Adipose tissue (tissue), 3 donors: ENCODE data around the gene GRK4. TPM values are rescaled to one million over a fixed set of nuclear protein-coding genes. Genes with fewer than 3 reads are reported as not detected.
"Not testable (repeated sequence)": the region's sequence is repeated elsewhere in the genome, so short reads cannot be mapped to it uniquely, and the experiment has no call there.

Source experiments
- H3K27ac ChIP-seq: one replicate; pipeline ENCODE4 v1.5.1; 2013; ENCODE audit warnings: low read depth, low read length
- WGBS, 3 donors: extraction: QIAGEN DNeasy Blood & Tissue Kit; methylation state at CpG; one replicate each; pipeline ENCODE4 v1.1.7; 2013; 5-methylcytosine and 5-hydroxymethylcytosine counted together
- polyA plus RNA-seq, 3 donors: library from polyadenylated mRNA; stranded (reverse); fragments of 200-250 nt; gene quantifications; one replicate each; pipeline ENCODE4 v1.2.3, GENCODE V29; 2013
- donor health status: healthy with polysubstance abuse.
- donor health status: Bipolar disorder and iron deficiency.
- donor health status: healthy.

The GRK4 gene
- polyA plus RNA-seq, result 1 to 10 TPM; 3.4 to 5.4 (median 3.4) TPM

DNA sequence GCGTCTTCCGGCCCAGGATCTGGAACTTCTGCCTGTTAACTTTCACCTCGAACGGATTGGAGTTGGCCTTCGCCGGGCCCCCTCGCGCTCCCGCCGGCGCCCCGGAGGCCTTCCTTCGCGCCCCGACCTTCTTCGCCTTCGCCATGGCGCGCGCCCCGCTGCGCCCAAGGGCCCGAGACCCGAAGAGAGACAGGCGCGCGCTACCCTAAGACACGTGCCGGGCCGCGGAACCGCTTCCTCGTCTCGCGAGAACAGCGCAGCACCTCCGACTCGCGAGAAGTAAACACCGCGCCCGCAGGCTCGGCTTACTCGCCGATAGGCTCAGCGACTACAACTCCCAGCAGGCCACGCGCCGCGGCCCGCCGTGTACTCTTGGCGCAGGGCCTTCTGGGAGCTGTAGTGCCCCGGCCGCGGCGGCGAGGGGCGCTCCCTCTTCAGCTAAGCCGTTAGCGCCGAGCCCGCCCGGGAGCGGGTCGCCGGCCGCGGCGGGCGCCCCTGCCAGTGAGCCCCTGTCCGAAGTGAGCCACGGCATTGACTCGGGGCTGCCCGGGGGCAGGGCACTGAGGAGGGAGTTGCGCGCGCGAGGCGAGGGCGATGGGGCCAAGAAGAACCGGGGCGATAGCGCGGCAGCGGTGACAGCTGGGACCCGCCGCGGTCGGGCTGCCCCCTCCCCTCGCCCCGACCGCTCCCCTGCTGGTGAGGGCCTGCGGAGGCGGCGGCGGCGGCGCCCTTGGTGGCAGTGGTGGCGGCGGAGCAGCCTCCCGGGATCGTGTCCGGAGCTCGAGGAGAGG is at the start of gene GRK4, which contains the start of gene NOP14:
TSS of gene GRK4 (plus strand) at position 397 of the 791 bp plus-strand sequence. CDS start 500 bp downstream, outside the sequence.
TSS of gene NOP14 (minus strand) at position 232 of the 791 bp plus-strand sequence. CDS start at position 145, 87 bp downstream.
- peak within 1 kb of the TSS; percentile 59 for H3K27ac ChIP-seq
- 0% methylated on average over 78 to 105 of the region's 105 CpGs for WGBS, 3 donors

DNA sequence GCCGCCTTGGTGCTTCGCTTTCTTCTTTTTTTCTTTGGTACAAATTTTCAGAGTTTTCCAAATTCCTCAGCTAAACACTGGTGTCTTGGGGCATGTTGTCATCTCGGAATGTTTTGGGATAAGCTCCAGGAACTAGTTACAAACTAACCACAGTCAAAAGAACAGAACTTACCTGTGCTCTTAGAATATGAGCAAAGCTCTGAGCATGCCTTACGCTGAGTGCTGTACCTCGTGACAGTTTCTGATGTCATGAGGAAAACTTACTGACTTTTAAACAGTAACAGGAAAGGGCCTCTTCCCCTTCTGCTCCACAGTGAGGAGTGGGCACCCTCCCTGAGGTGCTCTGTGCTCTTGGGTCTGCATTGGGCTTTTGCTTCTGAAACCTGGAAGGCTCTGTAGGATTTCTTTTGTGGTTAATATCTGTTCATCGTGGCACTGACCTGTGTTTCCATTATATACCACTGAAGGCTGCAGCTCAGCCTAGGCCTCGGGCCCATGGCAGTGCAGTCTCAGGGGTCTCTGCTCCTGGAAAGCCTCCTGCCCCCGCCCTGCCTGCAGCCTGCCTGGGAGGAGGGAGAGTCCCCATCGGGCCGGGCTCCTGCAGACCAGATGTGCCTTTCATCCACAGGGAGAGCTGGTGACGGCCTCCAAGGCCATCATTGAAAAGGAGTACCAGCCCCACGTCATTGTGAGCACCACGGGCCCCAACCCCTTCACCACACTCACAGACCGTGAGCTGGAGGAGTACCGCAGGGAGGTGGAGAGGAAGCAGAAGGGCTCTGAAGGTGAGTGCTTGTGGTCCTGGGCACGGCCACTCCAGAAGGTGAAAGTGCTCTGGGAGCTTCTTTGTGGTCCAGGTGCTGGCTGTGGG is 48.9 kb upstream of the GRK4 start:
- H3K27ac ChIP-seq, result no peak overlapping the region
- 61 to 77% (median 70%) methylated on average over 16 of the region's 16 CpGs for WGBS, 3 donors

DNA sequence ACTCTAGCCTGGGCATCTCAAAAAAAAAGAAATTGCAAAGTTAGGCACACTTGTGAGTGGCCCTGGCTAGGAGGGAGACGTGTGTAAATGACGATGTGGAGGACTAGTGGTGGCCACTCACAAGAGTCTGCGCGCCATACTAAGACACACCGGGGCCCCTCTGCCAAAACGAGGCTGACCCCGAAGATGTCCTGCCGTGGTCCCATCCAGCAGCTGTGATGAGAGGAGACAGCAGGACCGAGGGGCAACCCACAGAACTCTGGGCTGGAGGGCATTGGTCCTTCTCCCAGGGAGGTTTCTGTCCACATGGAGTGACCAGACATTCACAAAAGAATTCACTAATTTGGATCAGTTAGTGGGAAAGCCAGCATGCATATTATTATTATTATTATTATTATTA is 47.6 kb upstream of the GRK4 start:
- WGBS, 3 donors, result 83 to 92% (median 85%) methylated on average over 9 of the region's 9 CpGs
- no peak overlapping the region for H3K27ac ChIP-seq

DNA sequence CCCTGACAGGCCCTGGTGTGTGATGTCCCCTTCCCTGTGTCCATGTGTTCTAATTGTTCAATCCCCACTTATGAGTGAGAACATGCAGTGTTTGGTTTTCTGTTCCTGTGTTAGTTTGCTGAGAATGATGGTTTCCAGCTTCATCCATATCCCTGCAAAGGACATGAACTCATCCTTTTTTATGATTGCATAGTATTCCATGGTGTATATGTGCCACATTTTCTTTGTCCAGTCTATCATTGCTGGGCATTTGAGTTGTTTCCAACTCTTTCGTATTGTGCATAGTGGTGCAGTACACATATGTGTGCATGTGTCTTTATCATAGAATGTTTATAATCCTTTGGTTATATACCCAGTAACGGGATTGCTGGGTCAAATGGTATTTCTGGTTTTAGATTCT is 46.7 kb upstream of the GRK4 start:
- H3K27ac ChIP-seq, result not testable (repeated sequence)
- WGBS, 3 donors, result 100% methylated on average over 2 of the region's 2 CpGs

DNA sequence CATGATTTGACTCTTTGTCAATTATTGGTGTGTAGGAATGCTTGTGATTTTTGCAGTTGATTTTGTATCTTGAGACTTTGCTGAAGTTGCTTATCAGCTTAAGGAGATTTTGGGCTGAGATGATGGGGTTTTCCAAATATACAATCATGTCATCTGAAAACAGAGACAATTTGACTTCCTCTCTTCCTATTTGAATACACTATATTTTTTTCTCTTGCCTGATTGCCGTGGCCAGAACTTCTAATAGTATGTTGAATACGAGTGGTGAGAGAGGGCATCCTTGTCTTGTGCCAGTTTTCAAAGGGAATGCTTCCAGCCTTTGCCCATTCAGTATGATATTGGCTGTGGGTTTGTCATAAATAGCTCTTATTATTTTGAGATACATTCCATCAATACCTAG is 45.1 kb upstream of the GRK4 start:
- not testable (repeated sequence) for H3K27ac ChIP-seq
- WGBS, 3 donors, result 87 to 97% (median 94%) methylated on average over 2 of the region's 2 CpGs

- WGBS, 3 donors, result 93 to 95% (median 95%) methylated on average over 8 of the region's 8 CpGs
- H3K27ac ChIP-seq, result not testable (repeated sequence)
These were observed 44.7 kb upstream of the GRK4 start for GRCh38 chr4:2918714-2919113.

- 49 to 61% (median 51%) methylated on average over 7 of the region's 7 CpGs for WGBS, 3 donors
- H3K27ac ChIP-seq, result not testable (repeated sequence)
These were observed 40.8 kb upstream of the GRK4 start for GRCh38 chr4:2922453-2923101.

GRCh38 chr4:2923141-2923551 is 40.2 kb upstream of the GRK4 start:
- WGBS, 3 donors, result 66 to 91% (median 69%) methylated on average over 10 of the region's 10 CpGs
- H3K27ac ChIP-seq, result no peak overlapping the region

GRCh38 chr4:2923668-2924173 is 39.6 kb upstream of the GRK4 start:
- 82 to 94% (median 86%) methylated on average over 16 of the region's 16 CpGs for WGBS, 3 donors
- H3K27ac ChIP-seq, result no peak overlapping the region

DNA sequence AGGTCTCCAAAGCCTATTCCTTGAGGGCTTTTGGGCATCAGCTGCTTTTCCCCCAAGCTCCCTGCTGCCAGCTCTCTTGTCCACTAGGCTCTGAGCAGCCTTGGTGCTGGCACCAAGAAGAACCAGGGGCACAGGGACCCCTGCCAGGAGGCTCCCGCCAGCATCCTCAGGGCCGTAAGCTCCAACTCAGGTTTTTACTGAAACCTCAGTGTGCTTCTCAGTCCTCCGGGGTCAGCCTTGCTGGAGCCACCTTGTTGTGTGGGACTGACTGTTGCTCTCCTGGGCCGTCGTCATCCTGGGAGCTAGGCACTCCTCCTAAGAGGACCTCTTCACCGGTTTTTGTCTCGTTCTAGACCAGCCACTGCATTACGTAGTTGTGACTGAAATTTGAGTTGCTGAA is 39.1 kb upstream of the GRK4 start:
- 88 to 90% (median 89%) methylated on average over 8 of the region's 8 CpGs for WGBS, 3 donors
- H3K27ac ChIP-seq, result no peak overlapping the region

DNA sequence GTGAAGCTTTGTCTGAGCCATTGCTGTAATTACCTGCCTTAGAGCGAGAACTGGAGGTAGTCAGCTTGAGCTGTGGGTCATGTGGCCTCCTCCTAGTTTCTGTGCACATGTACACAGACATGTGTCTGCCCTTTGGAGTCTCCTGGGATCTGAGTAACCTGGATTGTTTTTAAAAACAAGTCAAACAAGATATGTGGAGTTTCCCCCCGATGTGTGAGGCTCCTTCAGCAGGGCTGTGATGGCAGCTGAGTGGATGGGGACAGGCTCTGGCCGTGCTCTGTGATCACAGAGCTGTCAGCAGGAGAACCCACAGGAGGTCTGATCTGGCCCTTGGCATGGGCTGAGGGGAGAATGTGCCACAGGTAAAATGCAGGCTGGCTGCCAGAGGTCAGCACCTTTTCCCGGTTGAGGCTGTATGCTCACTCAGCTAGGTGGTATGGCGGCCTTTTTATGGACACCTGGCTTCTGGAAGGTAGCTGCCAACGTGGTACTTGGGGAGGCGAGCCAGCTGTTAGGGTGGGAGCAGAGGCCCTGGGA is 38.5 kb upstream of the GRK4 start:
- WGBS, 3 donors, result 73 to 93% (median 90%) methylated on average over 7 of the region's 7 CpGs
- H3K27ac ChIP-seq, result no peak overlapping the region

DNA sequence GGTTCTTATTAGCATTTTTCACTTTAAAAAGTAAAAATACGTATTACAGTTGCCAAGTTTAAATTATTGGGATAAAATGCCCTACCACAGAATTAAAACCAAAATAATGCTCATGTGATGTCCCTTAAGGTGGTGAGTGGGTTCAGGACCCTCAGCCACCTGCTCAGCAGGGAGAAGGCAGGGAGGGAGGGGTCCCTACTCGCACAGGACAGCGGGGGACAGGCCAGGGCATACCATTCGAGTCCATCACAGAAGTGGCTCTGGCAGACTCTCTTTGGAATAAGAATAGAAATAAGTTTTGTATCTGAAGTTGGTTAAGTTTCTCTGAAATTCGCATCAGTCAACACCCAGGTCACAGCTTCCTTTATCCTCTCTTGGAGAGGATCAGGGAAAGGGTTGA is 37.9 kb upstream of the GRK4 start:
- WGBS, 3 donors, result 90 to 94% (median 93%) methylated on average over 5 of the region's 5 CpGs
- no peak overlapping the region for H3K27ac ChIP-seq

- WGBS, 3 donors, result 90 to 93% (median 92%) methylated on average over 40 to 41 of the region's 41 CpGs
- H3K27ac ChIP-seq, result no peak overlapping the region
These were observed 37.2 kb upstream of the GRK4 start for GRCh38 chr4:2925931-2926860.

DNA sequence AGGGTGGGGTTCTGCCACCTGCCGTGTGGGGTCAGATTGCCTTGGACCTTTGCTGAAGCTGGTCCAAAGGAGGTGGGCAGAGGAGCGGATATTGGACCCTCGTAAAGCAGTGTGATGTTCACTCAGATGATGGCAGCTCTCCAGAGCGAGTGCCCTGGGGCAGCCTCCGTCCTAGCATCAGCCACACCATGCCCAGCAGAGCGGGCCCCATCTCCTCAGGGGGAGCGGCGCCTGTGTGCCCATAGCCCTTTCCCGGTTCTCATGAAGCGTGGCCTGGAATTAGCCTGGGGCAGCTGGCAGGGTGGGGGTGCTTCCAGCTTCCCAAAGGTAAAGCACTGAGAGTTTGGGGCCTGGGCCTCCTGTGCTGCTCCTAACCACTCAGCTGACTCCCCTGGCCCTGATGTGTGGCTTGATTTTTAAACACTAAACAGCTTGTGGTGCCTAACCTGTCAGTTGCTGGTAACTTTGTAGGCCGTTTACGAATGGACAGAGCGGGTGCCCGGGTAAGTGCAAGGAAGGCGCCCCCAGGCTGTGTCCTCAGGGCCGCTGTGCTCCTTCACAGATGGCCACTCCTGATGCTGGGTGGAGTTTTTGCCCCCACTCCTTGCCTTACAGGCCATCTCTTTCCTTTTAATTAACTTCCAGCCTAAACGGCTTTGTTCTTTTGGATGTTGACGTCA is 36.2 kb upstream of the GRK4 start:
- no peak overlapping the region for H3K27ac ChIP-seq
- WGBS, 3 donors, result 90 to 94% (median 94%) methylated on average over 18 of the region's 18 CpGs

GRCh38 chr4:2927696-2928075 is 35.7 kb upstream of the GRK4 start:
- 93 to 96% (median 94%) methylated on average over 12 of the region's 12 CpGs for WGBS, 3 donors
- no peak overlapping the region for H3K27ac ChIP-seq

DNA sequence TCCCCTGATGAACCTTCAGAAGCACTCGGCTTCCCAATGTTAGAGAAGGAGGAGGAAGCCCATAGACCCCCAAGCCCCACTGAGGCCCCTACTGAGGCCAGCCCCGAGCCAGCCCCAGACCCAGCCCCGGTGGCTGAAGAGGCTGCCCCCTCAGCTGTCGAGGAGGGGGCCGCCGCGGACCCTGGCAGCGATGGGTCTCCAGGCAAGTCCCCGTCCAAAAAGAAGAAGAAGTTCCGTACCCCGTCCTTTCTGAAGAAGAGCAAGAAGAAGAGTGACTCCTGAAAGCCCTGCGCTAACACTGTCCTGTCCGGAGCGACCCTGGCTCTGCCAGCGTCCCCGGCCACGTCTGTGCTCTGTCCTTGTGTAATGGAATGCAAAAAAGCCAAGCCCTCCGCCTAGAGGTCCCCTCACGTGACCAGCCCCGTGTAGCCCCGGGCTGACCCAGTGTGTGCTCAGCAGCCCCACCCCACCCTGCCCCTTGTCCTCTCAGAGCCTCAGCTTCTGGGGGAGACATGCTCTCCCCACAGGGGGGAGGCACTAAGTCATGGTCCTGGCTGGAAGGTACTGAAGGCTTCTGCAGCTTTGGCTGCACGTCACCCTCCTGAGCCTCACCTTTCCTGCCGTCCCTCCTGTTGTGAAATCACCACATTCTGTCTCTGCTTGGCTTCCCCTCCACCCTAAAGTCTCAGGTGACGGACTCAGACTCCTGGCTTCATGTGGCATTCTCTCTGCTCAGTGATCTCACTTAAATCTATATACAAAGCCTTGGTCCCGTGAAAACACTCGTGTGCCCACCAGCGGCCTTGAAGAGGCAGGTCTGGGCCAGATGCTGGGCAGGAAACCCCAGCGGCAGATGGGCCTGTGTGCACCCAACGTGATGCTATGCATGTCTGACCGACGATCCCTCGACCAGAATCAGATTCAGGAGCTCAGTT is 34.9 kb upstream of the GRK4 start:
- WGBS, 3 donors, result 83 to 89% (median 83%) methylated on average over 29 to 32 of the region's 32 CpGs
- no peak overlapping the region for H3K27ac ChIP-seq
